ENCODE measurements around the gene PTPRK. TPM values are rescaled to one million over a fixed set of nuclear protein-coding genes. Genes with fewer than 3 reads are reported as not detected.

PTPRK gene
- polyA plus RNA-seq, 1 experiment = 37.8 TPM

DNA sequence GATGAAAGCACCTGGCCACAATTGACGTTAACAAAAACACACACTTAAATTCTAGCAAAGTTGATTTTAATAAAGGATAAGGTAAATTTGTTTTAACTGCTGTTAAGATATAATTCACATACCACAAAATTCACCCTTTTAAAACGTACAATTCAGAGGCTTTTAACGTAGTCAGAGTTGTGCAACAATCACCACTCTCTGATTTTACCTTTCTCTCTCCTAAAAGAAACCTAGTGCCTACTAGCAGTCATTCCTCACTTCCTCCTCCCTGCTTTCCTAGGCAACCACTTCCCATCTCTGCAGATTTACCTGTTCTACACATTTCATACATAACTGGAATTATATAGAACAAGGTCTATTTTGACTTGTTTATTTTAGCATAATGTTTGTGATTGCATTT lies 58.9 kb downstream of the PTPRK start:
- H3K27me3 ChIP-seq (ENCODE audit: control insufficient read depth, insufficient read depth, low read length) = no peaks in the 10 kb centered on the region
- DNase-seq (ENCODE audit: low read depth, low spot score) = no peak
- CTCF ChIA-PET = no interaction called here

DNA sequence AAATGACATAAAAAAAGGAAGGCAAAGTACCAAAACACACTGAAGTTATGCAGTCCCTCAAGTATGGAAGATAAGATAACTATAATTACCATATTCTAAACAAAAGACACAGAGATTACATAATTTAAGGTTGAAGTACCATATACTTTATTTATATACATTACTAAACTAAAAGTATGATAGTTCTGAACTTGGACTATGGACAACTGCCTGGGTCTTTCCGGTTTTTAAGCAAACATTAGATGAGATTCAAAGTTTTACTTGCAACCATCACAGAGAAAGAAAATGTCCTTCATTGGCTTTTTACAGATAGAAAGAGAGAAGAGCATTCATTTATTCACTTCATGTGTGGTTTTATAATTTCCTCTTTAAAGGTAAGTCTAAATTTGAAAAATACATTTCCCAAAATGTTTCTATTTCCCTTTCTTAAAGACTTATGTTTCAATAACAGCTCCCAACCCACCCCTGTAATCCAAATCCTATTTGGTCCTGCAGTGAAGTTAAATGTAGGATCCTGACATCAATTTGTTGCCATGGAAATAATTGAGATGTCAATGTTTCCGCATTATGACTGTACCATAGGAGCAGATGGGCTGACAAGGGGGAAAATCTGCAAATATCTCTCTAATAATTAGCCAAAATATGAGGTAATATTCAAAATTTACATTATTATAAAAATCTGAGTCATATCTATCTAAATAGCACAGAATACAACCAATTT lies 63.7 kb downstream of the PTPRK start:
- Histone ChIP-seq H3K9me3 (ENCODE audit: control insufficient read depth, insufficient read depth, low read length) (no peaks in the 10 kb centered on the region), H3K27me3 (ENCODE audit: control insufficient read depth, insufficient read depth, low read length) (no peaks in the 10 kb centered on the region), H3K4me3 (ENCODE audit: low read depth, low read length) (no peak overlapping the region), H3K27ac (ENCODE audit: low read depth, low read length) (no peak overlapping the region)
- ChIA-PET CTCF (no interaction called here), POLR2A (no interaction called here)
- no peak for DNase-seq (ENCODE audit: low read depth, low spot score)
- TF ChIP-seq, protein P1, sequence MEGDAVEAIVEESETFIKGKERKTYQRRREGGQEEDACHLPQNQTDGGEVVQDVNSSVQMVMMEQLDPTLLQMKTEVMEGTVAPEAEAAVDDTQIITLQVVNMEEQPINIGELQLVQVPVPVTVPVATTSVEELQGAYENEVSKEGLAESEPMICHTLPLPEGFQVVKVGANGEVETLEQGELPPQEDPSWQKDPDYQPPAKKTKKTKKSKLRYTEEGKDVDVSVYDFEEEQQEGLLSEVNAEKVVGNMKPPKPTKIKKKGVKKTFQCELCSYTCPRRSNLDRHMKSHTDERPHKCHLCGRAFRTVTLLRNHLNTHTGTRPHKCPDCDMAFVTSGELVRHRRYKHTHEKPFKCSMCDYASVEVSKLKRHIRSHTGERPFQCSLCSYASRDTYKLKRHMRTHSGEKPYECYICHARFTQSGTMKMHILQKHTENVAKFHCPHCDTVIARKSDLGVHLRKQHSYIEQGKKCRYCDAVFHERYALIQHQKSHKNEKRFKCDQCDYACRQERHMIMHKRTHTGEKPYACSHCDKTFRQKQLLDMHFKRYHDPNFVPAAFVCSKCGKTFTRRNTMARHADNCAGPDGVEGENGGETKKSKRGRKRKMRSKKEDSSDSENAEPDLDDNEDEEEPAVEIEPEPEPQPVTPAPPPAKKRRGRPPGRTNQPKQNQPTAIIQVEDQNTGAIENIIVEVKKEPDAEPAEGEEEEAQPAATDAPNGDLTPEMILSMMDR (IDR thresholded peaks at IDR 0.05; ENCODE audit: low read depth, low read length) = no peak

More for the DNA sequence above, 58.9 kb downstream of the PTPRK start:
- no peaks in the 10 kb centered on the region for H3K9me3 ChIP-seq (ENCODE audit: control insufficient read depth, insufficient read depth, low read length)
- POLR2A ChIA-PET = no interaction called here
- no peak overlapping the region for H3K4me3 ChIP-seq (ENCODE audit: low read depth, low read length)
- no peak overlapping the region for H3K27ac ChIP-seq (ENCODE audit: low read depth, low read length)
- TF ChIP-seq, protein P1 (IDR thresholded peaks at IDR 0.05; ENCODE audit: low read depth, low read length) = no peak

DNA sequence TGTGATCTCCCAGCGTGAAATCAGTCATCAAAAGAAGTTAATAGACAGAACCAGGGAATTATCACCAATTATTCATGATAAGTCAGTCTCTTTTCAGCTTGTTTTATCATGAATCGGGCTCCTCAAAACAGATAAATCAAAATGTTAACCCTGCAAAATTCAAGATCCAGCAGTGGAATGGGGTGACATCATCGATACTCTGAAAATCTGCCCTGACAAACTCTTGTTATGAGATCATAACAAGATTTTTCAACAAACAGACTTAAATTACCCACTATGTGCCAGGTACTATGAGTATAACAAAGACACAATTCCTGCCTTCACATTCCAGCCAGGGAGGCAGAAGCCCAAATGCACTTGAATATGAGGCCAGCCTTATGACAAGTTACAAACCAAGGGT lies 64.4 kb downstream of the PTPRK start:
- TF ChIP-seq, protein P1 (IDR thresholded peaks at IDR 0.05; ENCODE audit: low read depth, low read length) = no peak
- ChIA-PET CTCF (no interaction called here), POLR2A (no interaction called here)
- Histone ChIP-seq H3K9me3 (ENCODE audit: control insufficient read depth, insufficient read depth, low read length) (no peaks in the 10 kb centered on the region), H3K27me3 (ENCODE audit: control insufficient read depth, insufficient read depth, low read length) (no peaks in the 10 kb centered on the region), H3K27ac (ENCODE audit: low read depth, low read length) (no peak overlapping the region), H3K4me3 (ENCODE audit: low read depth, low read length) (no peak overlapping the region)
- DNase-seq (ENCODE audit: low read depth, low spot score) = no peak

DNA sequence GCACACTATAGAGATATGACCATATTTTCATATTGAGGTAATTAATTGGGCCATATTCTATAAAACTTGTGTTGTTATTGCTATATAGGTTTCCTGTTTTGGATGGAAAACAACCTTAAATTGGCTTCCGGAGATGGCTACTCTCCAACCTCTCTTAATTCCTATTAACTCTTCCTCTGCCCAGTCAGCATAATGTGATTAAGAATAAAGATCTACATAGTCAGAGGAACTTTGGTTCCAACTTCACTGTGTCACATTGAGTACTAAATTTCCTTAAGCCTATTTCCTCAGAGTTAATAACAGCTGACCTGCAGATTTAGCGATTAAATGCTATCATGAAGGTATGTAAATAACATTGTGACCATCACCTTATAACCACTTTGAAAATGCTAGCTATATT lies 67.7 kb downstream of the PTPRK start:
- TF ChIP-seq, protein P1 (IDR thresholded peaks at IDR 0.05; ENCODE audit: low read depth, low read length) = no peak
- Histone ChIP-seq H3K9me3 (ENCODE audit: control insufficient read depth, insufficient read depth, low read length) (no peaks in the 10 kb centered on the region), H3K27ac (ENCODE audit: low read depth, low read length) (no peak overlapping the region), H3K4me3 (ENCODE audit: low read depth, low read length) (no peak overlapping the region), H3K27me3 (ENCODE audit: control insufficient read depth, insufficient read depth, low read length) (no peaks in the 10 kb centered on the region)
- POLR2A ChIA-PET = no interaction called here
- CTCF ChIA-PET = no interaction called here
- no peak for DNase-seq (ENCODE audit: low read depth, low spot score)

DNA sequence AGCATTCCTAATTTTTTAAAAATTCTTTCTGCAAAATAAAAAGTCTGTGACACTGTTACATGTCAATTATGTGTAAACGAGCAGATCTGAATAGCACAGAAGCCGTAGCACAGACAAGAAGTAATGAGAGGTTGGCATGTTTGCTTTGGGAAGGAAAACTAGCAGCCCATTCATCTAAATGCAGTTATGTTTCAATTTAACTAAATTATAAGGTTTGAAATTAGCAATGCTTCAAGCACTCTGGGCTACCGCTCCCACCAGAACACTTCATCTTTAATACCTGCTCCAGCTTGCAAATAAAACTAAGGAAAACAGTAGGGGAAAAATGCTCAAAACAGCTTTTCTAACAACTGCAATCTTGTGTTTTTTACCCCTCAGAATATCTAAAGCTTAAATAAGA lies 73.9 kb downstream of the PTPRK start:
- H3K27me3 ChIP-seq (ENCODE audit: control insufficient read depth, insufficient read depth, low read length) = no peaks in the 10 kb centered on the region
- H3K9me3 ChIP-seq (ENCODE audit: control insufficient read depth, insufficient read depth, low read length) = no peaks in the 10 kb centered on the region
- DNase-seq (ENCODE audit: low read depth, low spot score) = no peak
- CTCF ChIA-PET = no interaction called here
- TF ChIP-seq, protein P1 (IDR thresholded peaks at IDR 0.05; ENCODE audit: low read depth, low read length) = no peak
- H3K4me3 ChIP-seq (ENCODE audit: low read depth, low read length) = no peak overlapping the region
- H3K27ac ChIP-seq (ENCODE audit: low read depth, low read length) = no peak overlapping the region
- POLR2A ChIA-PET = no interaction called here
